Stomach (tissue), 9 donors: ENCODE measurements around the gene STK24. TPM values are rescaled to one million over a fixed set of nuclear protein-coding genes. Genes with fewer than 3 reads are reported as not detected.
A peak's percentile ranks its signal among the peaks of the same experiment; 100 is the strongest.

Experiments used
- DNase-seq, 2 donors: peaks; one replicate each; pipeline versions ENCODE4 v3.0.0 to v3.0.0-alpha.2; 2013 to 2019
- H3K27ac ChIP-seq, 5 donors: fragments of 200-600 bp in 4 of 5; sonication (generic) in 4 of 5; one replicate each; pipeline ENCODE4 v1.5.1; 2013 to 2019; ENCODE audit warnings: mild to moderate bottlenecking in 1 of 5, moderate library complexity in 1 of 5
- H3K27me3 ChIP-seq, 3 donors: fragments of 200-600 bp; sonication (generic); one replicate each; pipeline ENCODE4 v1.5.1; 2017 to 2019; ENCODE audit warnings: mixed run types in 1 of 3
- H3K36me3 ChIP-seq, 4 donors: fragments of 200-600 bp; sonication (generic); 1 replicate in 3 of 4; 2 replicates in 1 of 4; pipeline ENCODE4 v1.5.1; 2016 to 2019
- H3K4me1 ChIP-seq, 4 donors: fragments of 200-600 bp; sonication (generic); one replicate each; pipeline ENCODE4 v1.5.1; 2016 to 2019
- H3K4me3 ChIP-seq, 4 donors: fragments of 200-600 bp; sonication (generic) in 3 of 4; one replicate each; pipeline ENCODE4 v1.5.1; 2016 to 2019; ENCODE audit warnings: mild to moderate bottlenecking in 1 of 4
- H3K9me3 ChIP-seq, 4 donors: fragments of 200-600 bp; sonication (generic); one replicate each; pipeline ENCODE4 v1.5.1; 2016 to 2019
- EP300 ChIP-seq: sonication (generic); formaldehyde crosslinking; IDR thresholded peaks from one replicate; pipeline ENCODE4 v1.6.1; 2017; ENCODE audit warnings: antibody characterized with exemption
- POLR2A ChIP-seq, 4 donors: fragments of 450-650 bp; IDR thresholded peaks; one replicate each; pipeline ENCODE4 v1.6.1; 2016; ENCODE audit warnings: antibody characterized with exemption in 4 of 4, control low read depth in 2 of 4, mild to moderate bottlenecking in 1 of 4, moderate library complexity in 1 of 4
- POLR2AphosphoS5 ChIP-seq, 3 donors: sonication (generic); formaldehyde crosslinking; IDR thresholded peaks; one replicate each; pipeline ENCODE4 v1.6.1; 2016; ENCODE audit warnings: antibody characterized with exemption in 3 of 3
- WGBS, 5 donors: extraction: QIAGEN DNeasy Blood & Tissue Kit in 3 of 5; methylation state at CpG; one replicate each; pipeline versions ENCODE4 v1.1.5 to v1.1.7; 2013 to 2018; 5-methylcytosine and 5-hydroxymethylcytosine counted together
- intact Hi-C: fragments of 100-400 bp; cut with DNase I; formaldehyde crosslinking; loops from one replicate; pipeline ENCODE4 v1.15.1; 2023; ENCODE audit warnings: low total_unique reads
- polyA plus RNA-seq, 3 donors: library from polyadenylated mRNA; stranded (reverse); fragments of 200-250 nt; gene quantifications; one replicate each; pipeline ENCODE4 v1.2.3, GENCODE V29; 2013
- total RNA-seq, 5 donors: library from RNA; depleted of rRNA; stranded (reverse); fragments of >200 nt; gene quantifications; one replicate each; pipeline versions ENCODE4 v1.1.0 to v1.2.3, GENCODE V29; 2014 to 2016
- TF ChIP-seq, protein P1 (sequence below), 7 experiments: fragments of 450-650 bp in 4 of 7; fragments of 200-600 bp in 3 of 7; sonication (generic) in 3 of 7; IDR thresholded peaks; one replicate each; pipeline ENCODE4 v1.5.1; 2016 to 2019; ENCODE audit warnings: antibody characterized with exemption in 7 of 7, control low read depth in 2 of 7, mild to moderate bottlenecking in 1 of 7
- donor health status: healthy with polysubstance abuse.
- donor health status: Bipolar disorder and iron deficiency.
- donor health status: healthy.

STK24 gene
- total and polyA plus RNA-seq, 8 donors = 33.0 to 139 (median 59.5) TPM

DNA sequence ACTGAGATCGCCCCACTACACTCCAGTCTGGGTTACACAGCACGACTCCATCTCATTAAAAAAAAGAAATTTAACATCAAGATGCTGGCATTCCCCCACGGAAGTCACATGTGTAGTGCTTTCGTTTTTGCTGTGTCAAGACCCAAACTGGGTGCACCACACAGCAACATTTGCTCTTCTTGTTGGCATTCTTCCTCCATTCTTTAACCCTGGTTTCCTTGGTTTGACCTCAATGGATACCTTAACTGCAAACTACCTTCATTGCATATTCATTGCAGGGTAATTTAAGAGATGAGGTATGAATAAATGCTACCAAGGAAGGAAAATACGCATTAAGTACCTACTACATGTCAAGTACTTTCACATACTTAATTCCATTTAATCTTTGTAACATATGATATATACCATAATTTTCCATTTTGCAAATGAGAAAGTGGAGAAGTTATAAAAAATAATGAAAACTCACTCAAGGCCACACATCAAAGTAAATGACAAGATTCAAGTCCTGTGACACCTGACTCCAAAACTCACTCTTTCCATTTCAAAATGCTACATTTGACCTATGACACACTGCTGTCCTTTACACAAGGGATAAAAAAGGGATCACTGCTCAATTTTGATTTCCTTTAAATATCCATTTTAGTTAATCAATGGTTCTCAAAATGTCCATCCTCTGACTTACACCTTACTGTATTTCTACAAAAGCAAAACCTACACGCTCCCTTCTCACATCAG is 59.2 kb downstream of the STK24 start:
- H3K27me3 ChIP-seq = no peaks in the 10 kb centered on the region
- H3K27ac ChIP-seq = peak overlapping the region in 2 of 5 donors; percentile 18 to 64
- DNase-seq = no peak
- TF ChIP-seq, protein P1, sequence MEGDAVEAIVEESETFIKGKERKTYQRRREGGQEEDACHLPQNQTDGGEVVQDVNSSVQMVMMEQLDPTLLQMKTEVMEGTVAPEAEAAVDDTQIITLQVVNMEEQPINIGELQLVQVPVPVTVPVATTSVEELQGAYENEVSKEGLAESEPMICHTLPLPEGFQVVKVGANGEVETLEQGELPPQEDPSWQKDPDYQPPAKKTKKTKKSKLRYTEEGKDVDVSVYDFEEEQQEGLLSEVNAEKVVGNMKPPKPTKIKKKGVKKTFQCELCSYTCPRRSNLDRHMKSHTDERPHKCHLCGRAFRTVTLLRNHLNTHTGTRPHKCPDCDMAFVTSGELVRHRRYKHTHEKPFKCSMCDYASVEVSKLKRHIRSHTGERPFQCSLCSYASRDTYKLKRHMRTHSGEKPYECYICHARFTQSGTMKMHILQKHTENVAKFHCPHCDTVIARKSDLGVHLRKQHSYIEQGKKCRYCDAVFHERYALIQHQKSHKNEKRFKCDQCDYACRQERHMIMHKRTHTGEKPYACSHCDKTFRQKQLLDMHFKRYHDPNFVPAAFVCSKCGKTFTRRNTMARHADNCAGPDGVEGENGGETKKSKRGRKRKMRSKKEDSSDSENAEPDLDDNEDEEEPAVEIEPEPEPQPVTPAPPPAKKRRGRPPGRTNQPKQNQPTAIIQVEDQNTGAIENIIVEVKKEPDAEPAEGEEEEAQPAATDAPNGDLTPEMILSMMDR (IDR thresholded peaks at IDR 0.05) = no peak
- TF ChIP-seq POLR2A (IDR thresholded peaks at IDR 0.05) (no peak), EP300 (no peak), POLR2AphosphoS5 (IDR thresholded peaks at IDR 0.05) (no peak)
- no peaks in the 10 kb centered on the region for H3K9me3 ChIP-seq
- 84 to 90% (median 85%) methylated on average over 6 of the region's 6 CpGs for WGBS, 5 donors
- H3K4me1 ChIP-seq = peaks cover 22 to 79% (median 45%) of the 10 kb centered on the region in 4 donors
- no peak overlapping the region for H3K4me3 ChIP-seq
- intact Hi-C loops = no loop called here
- H3K36me3 ChIP-seq = peaks cover 0 to 30% (median 12%) of the 10 kb centered on the region in 4 donors

- H3K36me3 ChIP-seq = peaks cover 0 to 34% (median 14%) of the 10 kb centered on the region in 4 donors
- WGBS, 5 donors = 79 to 92% (median 86%) methylated on average over 4 of the region's 4 CpGs
- H3K27me3 ChIP-seq = no peaks in the 10 kb centered on the region
- H3K4me3 ChIP-seq = no peak overlapping the region
- TF ChIP-seq POLR2AphosphoS5 (IDR thresholded peaks at IDR 0.05) (no peak), POLR2A (IDR thresholded peaks at IDR 0.05) (no peak), EP300 (no peak)
- TF ChIP-seq, protein P1 (IDR thresholded peaks at IDR 0.05) = no peak
- intact Hi-C loops = no loop called here
- peak overlapping the region in 1 of 5 donors; percentile 64 for H3K27ac ChIP-seq
- H3K9me3 ChIP-seq = no peaks in the 10 kb centered on the region
- H3K4me1 ChIP-seq = peaks cover 7 to 68% (median 29%) of the 10 kb centered on the region in 4 donors
- DNase-seq = no peak
Measured at GRCh38 chr13:98515818-98516465, 61.0 kb downstream of the STK24 start.

DNA sequence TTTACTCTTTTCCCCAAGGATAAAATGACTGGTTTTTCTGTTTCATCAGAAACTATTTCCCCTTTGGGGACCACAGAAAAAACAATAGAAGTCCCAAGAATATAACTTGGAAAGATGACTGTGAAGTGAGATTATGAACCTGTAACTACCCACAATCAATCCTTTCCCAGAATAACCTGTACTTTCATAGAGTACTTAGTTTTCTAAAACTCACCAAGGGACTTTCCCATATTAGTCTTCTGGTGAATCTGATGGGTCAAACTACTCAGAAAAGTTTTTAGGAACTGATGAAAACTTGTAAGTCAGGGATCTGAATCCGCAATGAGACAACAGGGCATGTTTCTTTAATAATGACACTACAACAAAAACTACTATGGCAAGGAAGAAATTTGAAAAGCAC is 62.6 kb downstream of the STK24 start:
- H3K4me3 ChIP-seq = no peak overlapping the region
- no peak for DNase-seq
- H3K36me3 ChIP-seq = peaks cover 0 to 34% (median 14%) of the 10 kb centered on the region in 4 donors
- intact Hi-C loops = no loop called here
- TF ChIP-seq EP300 (no peak), POLR2AphosphoS5 (IDR thresholded peaks at IDR 0.05) (no peak), POLR2A (IDR thresholded peaks at IDR 0.05) (no peak)
- TF ChIP-seq, protein P1 (IDR thresholded peaks at IDR 0.05) = no peak
- H3K27me3 ChIP-seq = no peaks in the 10 kb centered on the region
- H3K4me1 ChIP-seq = peaks cover 8 to 62% (median 30%) of the 10 kb centered on the region in 4 donors
- WGBS, 5 donors = 88 to 100% (median 91%) methylated on average over 1 of the region's 1 CpG
- H3K9me3 ChIP-seq = no peaks in the 10 kb centered on the region
- no peak overlapping the region for H3K27ac ChIP-seq

GRCh38 chr13:98513837-98514236 is 63.1 kb downstream of the STK24 start:
- H3K4me3 ChIP-seq = no peak overlapping the region
- 70 to 88% (median 74%) methylated on average over 2 of the region's 2 CpGs for WGBS, 5 donors
- peaks cover 0 to 31% (median 12%) of the 10 kb centered on the region in 4 donors for H3K36me3 ChIP-seq
- no peaks in the 10 kb centered on the region for H3K9me3 ChIP-seq
- H3K4me1 ChIP-seq = peaks cover 13 to 63% (median 33%) of the 10 kb centered on the region in 4 donors
- no peak overlapping the region for H3K27ac ChIP-seq
- TF ChIP-seq EP300 (no peak), POLR2A (IDR thresholded peaks at IDR 0.05) (no peak), POLR2AphosphoS5 (IDR thresholded peaks at IDR 0.05) (no peak)
- TF ChIP-seq, protein P1 (IDR thresholded peaks at IDR 0.05) = no peak
- intact Hi-C loops = no loop called here
- DNase-seq = no peak
- no peaks in the 10 kb centered on the region for H3K27me3 ChIP-seq
